ENCODE results near the gene SERAC1. TPM values are rescaled to one million over a fixed set of nuclear protein-coding genes. Genes with fewer than 3 reads are reported as not detected.
A peak's percentile ranks its signal among the peaks of the same experiment; 100 is the strongest.
"Not testable (repeated sequence)": the region's sequence is repeated elsewhere in the genome, so short reads cannot be mapped to it uniquely, and the experiment has no call there.

The SERAC1 gene
- 3.1 and 3.8 TPM in 2 replicates for total RNA-seq (2012; rRNA removed)

DNA sequence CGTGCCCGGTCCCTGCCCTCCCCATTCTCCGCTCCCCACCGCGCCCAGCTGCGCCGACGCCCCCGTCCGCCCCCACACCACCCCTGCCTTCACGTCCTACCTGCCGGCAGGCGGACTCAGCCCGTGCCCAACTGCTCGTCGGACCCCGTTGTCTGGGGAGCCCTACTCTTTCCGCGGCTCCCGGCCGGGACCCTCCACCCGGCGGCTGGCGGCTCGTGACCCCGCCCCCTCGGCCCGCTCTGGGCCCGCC lies at the start of gene SERAC1:
Gene SERAC1, minus strand, starts transcription at position 223 of the 250 bp plus-strand sequence. CDS start 9,899 bp downstream, outside the sequence.
- Histone ChIP-seq H3K9me3 (replicated peaks; ENCODE audit: low read length) (no peaks in the 10 kb centered on the region), H3K9ac (ENCODE audit: low read depth, low read length) (peak within 1 kb of the TSS; percentile 99), H3K36me3 (ENCODE audit: insufficient read depth, low read length) (peaks cover 4% of the 10 kb centered on the region), H3K4me2 (ENCODE audit: low read length) (peak within 1 kb of the TSS; percentile 94), H3K4me3 (ENCODE audit: low read length) (peak within 1 kb of the TSS; percentile 87), H3K4me1 (ENCODE audit: control insufficient read depth, insufficient read depth, low read length) (peaks cover 32% of the 10 kb centered on the region), H3K27me3 (ENCODE audit: control insufficient read depth, insufficient read depth, low read length) (no peaks in the 10 kb centered on the region)

- no peak overlapping the region for H3K4me2 ChIP-seq (ENCODE audit: low read length)
- H3K9me3 ChIP-seq (replicated peaks; ENCODE audit: low read length), result no peaks in the 10 kb centered on the region
- H3K4me3 ChIP-seq (ENCODE audit: low read length), result no peak overlapping the region
- no peaks in the 10 kb centered on the region for H3K36me3 ChIP-seq (ENCODE audit: insufficient read depth, low read length)
- no peak overlapping the region for H3K9ac ChIP-seq (ENCODE audit: low read depth, low read length)
- H3K27me3 ChIP-seq (ENCODE audit: control insufficient read depth, insufficient read depth, low read length), result no peaks in the 10 kb centered on the region
- peaks cover 24% of the 10 kb centered on the region for H3K4me1 ChIP-seq (ENCODE audit: control insufficient read depth, insufficient read depth, low read length)
These were observed 46.0 kb upstream of the SERAC1 start for GRCh38 chr6:158213925-158214674.

DNA sequence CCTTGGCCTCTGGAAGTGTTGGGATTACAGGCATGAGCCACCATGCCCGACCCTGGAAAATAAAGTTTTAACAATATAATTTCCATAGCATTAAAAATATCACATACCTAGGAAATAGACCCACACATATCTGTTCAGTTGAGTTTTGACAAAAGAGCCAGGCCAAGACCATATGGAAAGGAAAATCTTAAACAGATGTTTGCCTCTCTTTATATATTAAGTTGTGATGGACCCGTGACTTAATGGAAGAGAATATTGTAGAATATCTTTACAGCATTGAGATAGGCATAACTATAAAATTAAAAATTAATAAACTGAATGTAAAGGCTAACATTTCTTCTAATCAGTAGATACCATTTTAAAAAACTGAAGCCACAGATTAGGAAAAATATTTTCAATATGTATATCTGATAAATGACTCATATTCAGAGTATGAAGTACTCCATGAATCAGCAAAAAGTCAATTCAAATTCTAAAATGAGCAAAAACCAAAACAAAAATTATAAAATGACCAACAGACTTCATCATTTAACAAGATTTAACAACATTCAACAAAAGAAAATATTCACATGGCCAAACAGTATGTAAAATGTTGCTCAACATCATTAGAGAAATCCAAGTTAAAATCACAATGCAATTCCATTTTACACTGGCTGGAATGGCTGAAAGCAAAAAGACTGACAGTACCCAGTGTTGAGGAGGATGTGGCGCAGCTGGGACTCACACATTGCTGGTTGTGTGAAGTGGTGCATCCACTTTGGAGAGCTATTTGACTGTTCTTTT lies 43.4 kb upstream of the SERAC1 start:
- Histone ChIP-seq H3K9ac (ENCODE audit: low read depth, low read length) (peak overlapping the region; percentile 43), H3K4me3 (ENCODE audit: low read length) (no peak overlapping the region), H3K9me3 (replicated peaks; ENCODE audit: low read length) (no peaks in the 10 kb centered on the region), H3K27me3 (ENCODE audit: control insufficient read depth, insufficient read depth, low read length) (no peaks in the 10 kb centered on the region), H3K4me1 (ENCODE audit: control insufficient read depth, insufficient read depth, low read length) (peaks cover 39% of the 10 kb centered on the region), H3K4me2 (ENCODE audit: low read length) (peak overlapping the region; percentile 25), H3K36me3 (ENCODE audit: insufficient read depth, low read length) (no peaks in the 10 kb centered on the region)

GRCh38 chr6:158209582-158210333 lies 41.7 kb upstream of the SERAC1 start:
- not testable (repeated sequence) for H3K9me3 ChIP-seq (replicated peaks; ENCODE audit: low read length); H3K36me3 ChIP-seq (ENCODE audit: insufficient read depth, low read length); H3K4me2 ChIP-seq (ENCODE audit: low read length); H3K9ac ChIP-seq (ENCODE audit: low read depth, low read length); H3K4me3 ChIP-seq (ENCODE audit: low read length); H3K27me3 ChIP-seq (ENCODE audit: control insufficient read depth, insufficient read depth, low read length)
- H3K4me1 ChIP-seq (ENCODE audit: control insufficient read depth, insufficient read depth, low read length), result peaks cover 39% of the 10 kb centered on the region

DNA sequence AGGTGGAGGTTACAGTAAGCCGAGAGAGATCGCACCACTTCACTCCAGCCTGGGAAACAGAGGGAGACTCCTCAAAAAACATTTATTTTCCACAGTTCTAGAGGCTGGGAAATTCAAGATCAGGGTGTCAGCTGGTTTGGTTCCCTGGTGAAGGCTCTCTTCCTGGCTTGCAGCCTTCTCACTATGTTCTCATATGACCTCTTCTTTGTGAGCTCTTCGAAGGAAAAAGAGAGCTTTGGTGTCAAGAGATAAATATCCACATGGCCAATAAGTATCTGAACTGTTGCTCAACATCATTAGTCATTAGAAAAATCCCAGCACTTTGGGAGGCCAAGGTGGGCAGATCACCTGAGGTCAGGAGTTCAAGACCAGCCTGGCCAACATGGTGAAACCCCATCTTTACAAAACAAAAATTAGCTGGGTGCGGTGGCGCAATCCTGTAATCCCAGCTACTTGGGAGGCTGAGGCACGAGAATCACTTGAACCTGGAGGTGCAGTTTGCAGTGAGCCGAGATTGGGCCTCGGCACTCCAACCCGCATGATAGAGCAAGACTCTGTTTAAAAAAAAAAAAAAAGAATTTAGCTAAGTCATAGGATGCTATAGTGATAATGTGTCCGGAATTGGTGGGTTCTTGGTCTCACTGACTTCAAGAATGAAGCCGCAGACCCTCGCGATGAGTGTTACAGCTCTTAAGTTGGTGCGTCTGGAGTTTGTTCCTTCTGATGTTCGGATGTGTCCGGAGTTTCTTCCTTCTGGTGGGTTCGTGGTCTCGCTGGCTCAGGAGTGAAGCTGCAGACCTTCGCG lies 40.4 kb upstream of the SERAC1 start:
- not testable (repeated sequence) for H3K36me3 ChIP-seq (ENCODE audit: insufficient read depth, low read length); H3K27me3 ChIP-seq (ENCODE audit: control insufficient read depth, insufficient read depth, low read length); H3K4me3 ChIP-seq (ENCODE audit: low read length); H3K4me2 ChIP-seq (ENCODE audit: low read length); H3K9me3 ChIP-seq (replicated peaks; ENCODE audit: low read length)
- peaks cover 36% of the 10 kb centered on the region for H3K4me1 ChIP-seq (ENCODE audit: control insufficient read depth, insufficient read depth, low read length)
- peak overlapping the region; percentile 39 for H3K9ac ChIP-seq (ENCODE audit: low read depth, low read length)

- Histone ChIP-seq H3K9me3 (replicated peaks; ENCODE audit: low read length) (no peaks in the 10 kb centered on the region), H3K36me3 (ENCODE audit: insufficient read depth, low read length) (no peaks in the 10 kb centered on the region), H3K27me3 (ENCODE audit: control insufficient read depth, insufficient read depth, low read length) (no peaks in the 10 kb centered on the region), H3K9ac (ENCODE audit: low read depth, low read length) (peak overlapping the region; percentile 39), H3K4me2 (ENCODE audit: low read length) (peak overlapping the region; percentile 70), H3K4me1 (ENCODE audit: control insufficient read depth, insufficient read depth, low read length) (peaks cover 36% of the 10 kb centered on the region), H3K4me3 (ENCODE audit: low read length) (peak overlapping the region; percentile 19)
These were observed 39.3 kb upstream of the SERAC1 start for GRCh38 chr6:158207422-158207788.

GRCh38 chr6:158206740-158207421 lies 38.8 kb upstream of the SERAC1 start:
- H3K9me3 ChIP-seq (replicated peaks; ENCODE audit: low read length), result no peaks in the 10 kb centered on the region
- peaks cover 31% of the 10 kb centered on the region for H3K4me1 ChIP-seq (ENCODE audit: control insufficient read depth, insufficient read depth, low read length)
- H3K36me3 ChIP-seq (ENCODE audit: insufficient read depth, low read length), result no peaks in the 10 kb centered on the region
- H3K4me2 ChIP-seq (ENCODE audit: low read length), result peak overlapping the region; percentile 70
- no peaks in the 10 kb centered on the region for H3K27me3 ChIP-seq (ENCODE audit: control insufficient read depth, insufficient read depth, low read length)
- no peak overlapping the region for H3K4me3 ChIP-seq (ENCODE audit: low read length)
- H3K9ac ChIP-seq (ENCODE audit: low read depth, low read length), result peak overlapping the region; percentile 38

GRCh38 chr6:158205169-158205944 lies 37.3 kb upstream of the SERAC1 start:
- no peaks in the 10 kb centered on the region for H3K9me3 ChIP-seq (replicated peaks; ENCODE audit: low read length)
- H3K4me3 ChIP-seq (ENCODE audit: low read length), result no peak overlapping the region
- no peak overlapping the region for H3K4me2 ChIP-seq (ENCODE audit: low read length)
- peaks cover 20% of the 10 kb centered on the region for H3K4me1 ChIP-seq (ENCODE audit: control insufficient read depth, insufficient read depth, low read length)
- no peaks in the 10 kb centered on the region for H3K36me3 ChIP-seq (ENCODE audit: insufficient read depth, low read length)
- H3K27me3 ChIP-seq (ENCODE audit: control insufficient read depth, insufficient read depth, low read length), result no peaks in the 10 kb centered on the region
- H3K9ac ChIP-seq (ENCODE audit: low read depth, low read length), result no peak overlapping the region

DNA sequence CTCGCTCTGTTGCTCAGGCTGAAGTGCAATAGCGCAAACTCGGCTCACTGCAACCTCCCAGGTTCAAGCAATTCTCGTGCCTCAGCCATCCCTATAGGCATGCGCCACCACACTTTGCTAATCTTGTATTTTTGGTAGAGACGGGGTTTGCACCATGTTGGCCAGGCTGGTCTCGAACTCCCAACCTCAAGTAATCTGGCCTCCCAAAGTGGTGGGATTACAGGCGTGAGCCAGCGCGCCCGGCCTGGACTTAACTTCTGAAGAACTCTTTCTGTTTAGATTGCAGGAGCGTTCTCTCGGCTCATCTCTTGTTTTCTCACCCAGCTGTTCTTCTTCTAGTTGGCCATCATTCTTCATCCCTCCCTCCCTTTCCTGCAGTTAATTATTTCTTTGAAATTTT lies 30.4 kb upstream of the SERAC1 start:
- no peak overlapping the region for H3K4me3 ChIP-seq (ENCODE audit: low read length)
- no peak overlapping the region for H3K4me2 ChIP-seq (ENCODE audit: low read length)
- H3K36me3 ChIP-seq (ENCODE audit: insufficient read depth, low read length), result peaks cover 10% of the 10 kb centered on the region
- no peaks in the 10 kb centered on the region for H3K27me3 ChIP-seq (ENCODE audit: control insufficient read depth, insufficient read depth, low read length)
- no peak overlapping the region for H3K9ac ChIP-seq (ENCODE audit: low read depth, low read length)
- no peaks in the 10 kb centered on the region for H3K9me3 ChIP-seq (replicated peaks; ENCODE audit: low read length)
- no peaks in the 10 kb centered on the region for H3K4me1 ChIP-seq (ENCODE audit: control insufficient read depth, insufficient read depth, low read length)

GRCh38 chr6:158194487-158195280 lies 26.6 kb upstream of the SERAC1 start:
- H3K9me3 ChIP-seq (replicated peaks; ENCODE audit: low read length), result no peaks in the 10 kb centered on the region

More at GRCh38 chr6:158194487-158195280, 26.6 kb upstream of the SERAC1 start:
- H3K4me1 ChIP-seq (ENCODE audit: control insufficient read depth, insufficient read depth, low read length), result no peaks in the 10 kb centered on the region
- H3K4me2 ChIP-seq (ENCODE audit: low read length), result no peak overlapping the region
- no peaks in the 10 kb centered on the region for H3K27me3 ChIP-seq (ENCODE audit: control insufficient read depth, insufficient read depth, low read length)
- H3K9ac ChIP-seq (ENCODE audit: low read depth, low read length), result no peak overlapping the region
- peaks cover 24% of the 10 kb centered on the region for H3K36me3 ChIP-seq (ENCODE audit: insufficient read depth, low read length)
- no peak overlapping the region for H3K4me3 ChIP-seq (ENCODE audit: low read length)
